GM23338 (cell line): ENCODE data around the gene EXOSC7. TPM values are rescaled to one million over a fixed set of nuclear protein-coding genes. Genes with fewer than 3 reads are reported as not detected.

Experiments used
- ATAC-seq: fragments of 200-7000 bp; cut with Tn5 transposase; 3 replicates; pipeline ENCODE4 v1.9.1; 2020
- DNase-seq: peaks from one replicate; pipeline ENCODE4 v3.0.0-alpha.2; 2015; ENCODE audit warnings: low spot score
- H2AFZ ChIP-seq: fragments of 200-600 bp; sonication (generic); 2 replicates; pipeline ENCODE4 v1.8.0; 2016; ENCODE audit warnings: antibody characterized with exemption, mild to moderate bottlenecking, moderate library complexity
- H3F3A ChIP-seq: fragments of 200-600 bp; sonication (generic); replicated peaks from 2 replicates; pipeline ENCODE4 v1.8.0; 2017; ENCODE audit warnings: antibody characterized with exemption, mixed run types, low read depth
- H3K27ac ChIP-seq: fragments of 200-600 bp; sonication (generic); 2 replicates; pipeline ENCODE4 v1.6.1; 2016; ENCODE audit warnings: low read depth
- H3K27me3 ChIP-seq: fragments of 200-600 bp; sonication (generic); 2 replicates; pipeline ENCODE4 v1.8.0; 2016; ENCODE audit warnings: mild to moderate bottlenecking, mixed run types, moderate library complexity; ENCODE audit not compliant: insufficient read depth
- H3K36me3 ChIP-seq: fragments of 200-600 bp; sonication (generic); 2 replicates; pipeline ENCODE4 v1.8.0; 2016; ENCODE audit warnings: mild to moderate bottlenecking; ENCODE audit not compliant: insufficient read depth
- H3K4me1 ChIP-seq: fragments of 200-600 bp; sonication (generic); 2 replicates; pipeline ENCODE4 v1.8.0; 2016; ENCODE audit warnings: mild to moderate bottlenecking, moderate library complexity; ENCODE audit not compliant: insufficient read depth
- H3K4me2 ChIP-seq: fragments of 200-600 bp; sonication (generic); 2 replicates; pipeline ENCODE4 v1.7.1; 2017; ENCODE audit warnings: mixed run types
- H3K4me3 ChIP-seq: fragments of 200-600 bp; sonication (generic); 2 replicates; pipeline ENCODE4 v1.6.1; 2016; ENCODE audit warnings: mixed run types
- H3K79me2 ChIP-seq: fragments of 200-600 bp; sonication (generic); replicated peaks from 2 replicates; pipeline ENCODE4 v1.8.0; 2017; ENCODE audit warnings: mild to moderate bottlenecking; ENCODE audit not compliant: insufficient read depth
- H3K9me2 ChIP-seq: fragments of 200-600 bp; sonication (generic); 2 replicates; pipeline ENCODE4 v1.8.0; 2017; ENCODE audit not compliant: insufficient read depth
- H4K20me1 ChIP-seq: fragments of 200-600 bp; sonication (generic); replicated peaks from 2 replicates; pipeline ENCODE4 v1.8.0; 2017; ENCODE audit warnings: mild to moderate bottlenecking; ENCODE audit not compliant: insufficient read depth
- H3K27ac Mint-ChIP-seq: 2 replicates; pipeline ENCODE4 v1.8.0; 2020; ENCODE audit warnings: inconsistent platforms, mild to moderate bottlenecking, moderate library complexity, mixed read lengths
- H3K27me3 Mint-ChIP-seq: 3 replicates; pipeline ENCODE4 v1.8.0; 2022; ENCODE audit warnings: low read depth, mild to moderate bottlenecking, moderate library complexity, mixed read lengths, inconsistent platforms; ENCODE audit not compliant: insufficient read depth, poor library complexity
- H3K36me3 Mint-ChIP-seq: 3 replicates; pipeline ENCODE4 v1.8.0; 2021; ENCODE audit warnings: low read depth, mild to moderate bottlenecking, inconsistent platforms, moderate library complexity, mixed read lengths
- H3K4me1 Mint-ChIP-seq: 3 replicates; pipeline ENCODE4 v1.8.0; 2020; ENCODE audit warnings: mild to moderate bottlenecking, inconsistent platforms, mixed read lengths
- H3K4me3 Mint-ChIP-seq: 3 replicates; pipeline ENCODE4 v1.8.0; 2021; ENCODE audit warnings: moderate library complexity, mild to moderate bottlenecking, inconsistent platforms, mixed read lengths
- H3K9me3 Mint-ChIP-seq: 3 replicates; pipeline ENCODE4 v1.8.0; 2020; ENCODE audit warnings: moderate library complexity, mild to moderate bottlenecking, inconsistent platforms, mixed read lengths
- EZH2phosphoT487 ChIP-seq: fragments of 200-600 bp; sonication (generic); IDR thresholded peaks from one replicate; pipeline ENCODE4 v1.8.1; 2018; ENCODE audit warnings: antibody characterized with exemption; ENCODE audit not compliant: unreplicated experiment
- JUNB ChIP-seq: IDR thresholded peaks from one replicate; pipeline ENCODE4 v1.6.1; 2016; ENCODE audit warnings: antibody characterized with exemption; ENCODE audit not compliant: unreplicated experiment
- POLR2AphosphoS5 ChIP-seq: IDR thresholded peaks from 2 replicates; pipeline ENCODE4 v1.6.1; 2016; ENCODE audit warnings: antibody characterized with exemption, low read depth
- STAT1 ChIP-seq: IDR thresholded peaks from one replicate; pipeline ENCODE4 v1.6.1; 2016; ENCODE audit warnings: antibody characterized with exemption; ENCODE audit not compliant: unreplicated experiment
- ZNF114 ChIP-seq: fragments of 250-450 bp; sonication (Bioruptor Pico); IDR thresholded peaks from 2 replicates; pipeline ENCODE4 v1.5.0; 2020; ENCODE audit warnings: mild to moderate bottlenecking, moderate library complexity
- ZNF331 ChIP-seq: fragments of 250-450 bp; sonication (Bioruptor Pico); IDR thresholded peaks from 2 replicates; pipeline ENCODE4 v1.5.0; 2020; ENCODE audit warnings: low read depth, mild to moderate bottlenecking, moderate library complexity
- polyA plus RNA-seq: library from polyadenylated mRNA; unstranded; fragments of >200 nt; fragmentation: Nextera tagmentation; extraction: Ambion mirVana; gene quantifications from 2 replicates; pipeline ENCODE4 v1.2.1, GENCODE V29; 2016
- total RNA-seq: library from RNA; depleted of rRNA; stranded (reverse); fragments of >200 nt; shearing (Covaris generic); gene quantifications from 2 replicates; pipeline ENCODE4 v1.2.3, GENCODE V29; 2014
- TF ChIP-seq, protein P1 (sequence below), 2 experiments: fragments of 200-600 bp in 1 of 2; sonication (generic) in 1 of 2; conservative IDR thresholded peaks; 2 replicates each; pipeline versions ENCODE4 v1.5.1 to v1.6.1; 2016 to 2017; ENCODE audit warnings: antibody characterized with exemption in 2 of 2, low read depth in 2 of 2, mild to moderate bottlenecking in 2 of 2, moderate library complexity in 1 of 2
- TF ChIP-seq, protein P2 (sequence below): fragments of 250-450 bp; sonication (Bioruptor Pico); IDR thresholded peaks from 2 replicates; pipeline ENCODE4 v1.5.0; 2020; ENCODE audit warnings: mild to moderate bottlenecking, moderate library complexity
- TF ChIP-seq, protein P3 (sequence below): IDR thresholded peaks from 2 replicates; pipeline ENCODE4 v1.6.1; 2016; ENCODE audit warnings: antibody characterized with exemption

EXOSC7 gene
- total and polyA plus RNA-seq, 2 experiments from 2014 or later, result 84.8 to 120 TPM

DNA sequence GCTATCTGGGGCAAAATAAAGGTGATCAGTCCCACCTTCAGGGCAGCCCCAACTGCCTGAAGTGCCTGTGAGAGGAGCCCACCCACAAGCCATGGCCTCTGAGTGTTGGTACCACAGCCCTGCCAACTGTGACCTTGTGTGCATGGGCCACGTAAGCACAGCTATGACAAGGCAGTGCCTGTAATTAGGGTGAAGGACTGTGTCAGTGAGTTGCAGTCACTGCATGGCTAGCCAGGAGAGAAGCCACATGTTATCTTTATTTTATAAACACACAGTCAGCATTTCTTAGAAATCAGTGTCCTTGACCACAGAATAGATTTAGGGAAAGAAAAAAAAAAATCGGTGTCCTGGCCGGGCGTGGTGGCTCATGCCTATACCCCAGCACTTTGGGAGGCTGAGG is 24.8 kb downstream of the EXOSC7 start:
- no peaks in the 10 kb centered on the region for H3K9me2 ChIP-seq
- peaks cover 10% of the 10 kb centered on the region for H3K9me3 Mint-ChIP-seq
- TF ChIP-seq STAT1 (no peak), JUNB (no peak), POLR2AphosphoS5 (no peak), EZH2phosphoT487 (no peak), ZNF331 (CRISPR knock-in tag) (no peak), ZNF114 (CRISPR knock-in tag) (no peak)
- TF ChIP-seq, protein P1, sequence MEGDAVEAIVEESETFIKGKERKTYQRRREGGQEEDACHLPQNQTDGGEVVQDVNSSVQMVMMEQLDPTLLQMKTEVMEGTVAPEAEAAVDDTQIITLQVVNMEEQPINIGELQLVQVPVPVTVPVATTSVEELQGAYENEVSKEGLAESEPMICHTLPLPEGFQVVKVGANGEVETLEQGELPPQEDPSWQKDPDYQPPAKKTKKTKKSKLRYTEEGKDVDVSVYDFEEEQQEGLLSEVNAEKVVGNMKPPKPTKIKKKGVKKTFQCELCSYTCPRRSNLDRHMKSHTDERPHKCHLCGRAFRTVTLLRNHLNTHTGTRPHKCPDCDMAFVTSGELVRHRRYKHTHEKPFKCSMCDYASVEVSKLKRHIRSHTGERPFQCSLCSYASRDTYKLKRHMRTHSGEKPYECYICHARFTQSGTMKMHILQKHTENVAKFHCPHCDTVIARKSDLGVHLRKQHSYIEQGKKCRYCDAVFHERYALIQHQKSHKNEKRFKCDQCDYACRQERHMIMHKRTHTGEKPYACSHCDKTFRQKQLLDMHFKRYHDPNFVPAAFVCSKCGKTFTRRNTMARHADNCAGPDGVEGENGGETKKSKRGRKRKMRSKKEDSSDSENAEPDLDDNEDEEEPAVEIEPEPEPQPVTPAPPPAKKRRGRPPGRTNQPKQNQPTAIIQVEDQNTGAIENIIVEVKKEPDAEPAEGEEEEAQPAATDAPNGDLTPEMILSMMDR (conservative IDR thresholded peaks at IDR 0.05; ENCODE audit: low read depth in 2 of 2), result no peak
- TF ChIP-seq, protein P2, sequence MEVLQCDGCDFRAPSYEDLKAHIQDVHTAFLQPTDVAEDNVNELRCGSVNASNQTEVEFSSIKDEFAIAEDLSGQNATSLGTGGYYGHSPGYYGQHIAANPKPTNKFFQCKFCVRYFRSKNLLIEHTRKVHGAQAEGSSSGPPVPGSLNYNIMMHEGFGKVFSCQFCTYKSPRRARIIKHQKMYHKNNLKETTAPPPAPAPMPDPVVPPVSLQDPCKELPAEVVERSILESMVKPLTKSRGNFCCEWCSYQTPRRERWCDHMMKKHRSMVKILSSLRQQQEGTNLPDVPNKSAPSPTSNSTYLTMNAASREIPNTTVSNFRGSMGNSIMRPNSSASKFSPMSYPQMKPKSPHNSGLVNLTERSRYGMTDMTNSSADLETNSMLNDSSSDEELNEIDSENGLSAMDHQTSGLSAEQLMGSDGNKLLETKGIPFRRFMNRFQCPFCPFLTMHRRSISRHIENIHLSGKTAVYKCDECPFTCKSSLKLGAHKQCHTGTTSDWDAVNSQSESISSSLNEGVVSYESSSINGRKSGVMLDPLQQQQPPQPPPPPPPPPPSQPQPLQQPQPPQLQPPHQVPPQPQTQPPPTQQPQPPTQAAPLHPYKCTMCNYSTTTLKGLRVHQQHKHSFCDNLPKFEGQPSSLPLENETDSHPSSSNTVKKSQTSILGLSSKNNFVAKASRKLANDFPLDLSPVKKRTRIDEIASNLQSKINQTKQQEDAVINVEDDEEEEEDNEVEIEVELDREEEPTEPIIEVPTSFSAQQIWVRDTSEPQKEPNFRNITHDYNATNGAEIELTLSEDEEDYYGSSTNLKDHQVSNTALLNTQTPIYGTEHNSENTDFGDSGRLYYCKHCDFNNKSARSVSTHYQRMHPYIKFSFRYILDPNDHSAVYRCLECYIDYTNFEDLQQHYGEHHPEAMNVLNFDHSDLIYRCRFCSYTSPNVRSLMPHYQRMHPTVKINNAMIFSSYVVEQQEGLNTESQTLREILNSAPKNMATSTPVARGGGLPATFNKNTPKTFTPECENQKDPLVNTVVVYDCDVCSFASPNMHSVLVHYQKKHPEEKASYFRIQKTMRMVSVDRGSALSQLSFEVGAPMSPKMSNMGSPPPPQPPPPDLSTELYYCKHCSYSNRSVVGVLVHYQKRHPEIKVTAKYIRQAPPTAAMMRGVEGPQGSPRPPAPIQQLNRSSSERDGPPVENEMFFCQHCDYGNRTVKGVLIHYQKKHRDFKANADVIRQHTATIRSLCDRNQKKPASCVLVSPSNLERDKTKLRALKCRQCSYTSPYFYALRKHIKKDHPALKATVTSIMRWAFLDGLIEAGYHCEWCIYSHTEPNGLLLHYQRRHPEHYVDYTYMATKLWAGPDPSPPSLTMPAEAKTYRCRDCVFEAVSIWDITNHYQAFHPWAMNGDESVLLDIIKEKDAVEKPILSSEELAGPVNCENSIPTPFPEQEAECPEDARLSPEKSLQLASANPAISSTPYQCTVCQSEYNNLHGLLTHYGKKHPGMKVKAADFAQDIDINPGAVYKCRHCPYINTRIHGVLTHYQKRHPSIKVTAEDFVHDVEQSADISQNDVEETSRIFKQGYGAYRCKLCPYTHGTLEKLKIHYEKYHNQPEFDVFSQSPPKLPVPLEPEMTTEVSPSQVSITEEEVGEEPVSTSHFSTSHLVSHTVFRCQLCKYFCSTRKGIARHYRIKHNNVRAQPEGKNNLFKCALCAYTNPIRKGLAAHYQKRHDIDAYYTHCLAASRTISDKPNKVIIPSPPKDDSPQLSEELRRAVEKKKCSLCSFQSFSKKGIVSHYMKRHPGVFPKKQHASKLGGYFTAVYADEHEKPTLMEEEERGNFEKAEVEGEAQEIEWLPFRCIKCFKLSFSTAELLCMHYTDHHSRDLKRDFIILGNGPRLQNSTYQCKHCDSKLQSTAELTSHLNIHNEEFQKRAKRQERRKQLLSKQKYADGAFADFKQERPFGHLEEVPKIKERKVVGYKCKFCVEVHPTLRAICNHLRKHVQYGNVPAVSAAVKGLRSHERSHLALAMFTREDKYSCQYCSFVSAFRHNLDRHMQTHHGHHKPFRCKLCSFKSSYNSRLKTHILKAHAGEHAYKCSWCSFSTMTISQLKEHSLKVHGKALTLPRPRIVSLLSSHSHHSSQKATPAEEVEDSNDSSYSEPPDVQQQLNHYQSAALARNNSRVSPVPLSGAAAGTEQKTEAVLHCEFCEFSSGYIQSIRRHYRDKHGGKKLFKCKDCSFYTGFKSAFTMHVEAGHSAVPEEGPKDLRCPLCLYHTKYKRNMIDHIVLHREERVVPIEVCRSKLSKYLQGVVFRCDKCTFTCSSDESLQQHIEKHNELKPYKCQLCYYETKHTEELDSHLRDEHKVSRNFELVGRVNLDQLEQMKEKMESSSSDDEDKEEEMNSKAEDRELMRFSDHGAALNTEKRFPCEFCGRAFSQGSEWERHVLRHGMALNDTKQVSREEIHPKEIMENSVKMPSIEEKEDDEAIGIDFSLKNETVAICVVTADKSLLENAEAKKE, result no peak
- TF ChIP-seq, protein P3, sequence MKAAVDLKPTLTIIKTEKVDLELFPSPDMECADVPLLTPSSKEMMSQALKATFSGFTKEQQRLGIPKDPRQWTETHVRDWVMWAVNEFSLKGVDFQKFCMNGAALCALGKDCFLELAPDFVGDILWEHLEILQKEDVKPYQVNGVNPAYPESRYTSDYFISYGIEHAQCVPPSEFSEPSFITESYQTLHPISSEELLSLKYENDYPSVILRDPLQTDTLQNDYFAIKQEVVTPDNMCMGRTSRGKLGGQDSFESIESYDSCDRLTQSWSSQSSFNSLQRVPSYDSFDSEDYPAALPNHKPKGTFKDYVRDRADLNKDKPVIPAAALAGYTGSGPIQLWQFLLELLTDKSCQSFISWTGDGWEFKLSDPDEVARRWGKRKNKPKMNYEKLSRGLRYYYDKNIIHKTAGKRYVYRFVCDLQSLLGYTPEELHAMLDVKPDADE, result no peak

More for the DNA sequence above, 24.8 kb downstream of the EXOSC7 start:
- Histone ChIP-seq H3K27ac (no peak overlapping the region), H4K20me1 (peaks cover 12% of the 10 kb centered on the region), H3K27me3 (no peaks in the 10 kb centered on the region), H2AFZ (no peak overlapping the region), H3K79me2 (peaks cover 3% of the 10 kb centered on the region), H3K4me3 (no peak overlapping the region), H3K4me1 (no peaks in the 10 kb centered on the region), H3K36me3 (peaks cover 67% of the 10 kb centered on the region), H3K4me2 (no peak overlapping the region), H3F3A (no peaks in the 10 kb centered on the region)
- H3K27me3 Mint-ChIP-seq, result no peaks in the 10 kb centered on the region
- no peak for ATAC-seq
- no peak overlapping the region for H3K4me3 Mint-ChIP-seq
- no peak for DNase-seq
- H3K27ac Mint-ChIP-seq, result no peak overlapping the region
- H3K4me1 Mint-ChIP-seq, result no peaks in the 10 kb centered on the region
- H3K36me3 Mint-ChIP-seq, result peaks cover 95% of the 10 kb centered on the region
